H1 (cell line): ENCODE measurements around the gene GYPA. TPM values are rescaled to one million over a fixed set of nuclear protein-coding genes. Genes with fewer than 3 reads are reported as not detected.
"Not testable (repeated sequence)": the region's sequence is repeated elsewhere in the genome, so short reads cannot be mapped to it uniquely, and the experiment has no call there.

ENCODE experiments used
- CTCF ChIA-PET: fragments of 300-600 bp; sonication (Branson Sonifier 250); formaldehyde crosslinking; loops from one replicate; lab custom pipeline; 2021; ENCODE audit not compliant: partially characterized antibody; lab: Charles Lee
- POLR2A ChIA-PET: fragments of 300-600 bp; sonication (Branson Sonifier 250); formaldehyde crosslinking; loops from one replicate; lab custom pipeline; 2021; ENCODE audit warnings: inconsistent platforms; ENCODE audit not compliant: partially characterized antibody; lab: Charles Lee
- DNase-seq, 2 experiments: peaks; one replicate each; pipeline versions ENCODE4 v3.0.0 to v3.0.0-alpha.2; 2010 to 2022; ENCODE audit warnings: low spot score in 2 of 2, low read depth in 1 of 2, mixed read lengths in 1 of 2
- FAIRE-seq: peaks from 2 replicates; lab custom pipeline; 2011; peaks lifted over from hg19 to GRCh38; lab: Jason Lieb, UNC
- H2AFZ ChIP-seq: 2 replicates; pipeline ENCODE4 v1.8.1; 2012; ENCODE audit warnings: low read length, inconsistent platforms
- H2AK5ac ChIP-seq: 2 replicates; pipeline ENCODE4 v1.6.1; 2013; ENCODE audit warnings: low read depth, low read length
- H2BK120ac ChIP-seq: replicated peaks from 2 replicates; pipeline ENCODE3; 2013; ENCODE audit warnings: low read depth, low read length, inconsistent platforms
- H2BK12ac ChIP-seq: 2 replicates; pipeline ENCODE4 v1.6.1; 2013; ENCODE audit warnings: low read depth, low read length
- H2BK15ac ChIP-seq: 2 replicates; pipeline ENCODE4 v1.6.1; 2013; ENCODE audit warnings: low read length
- H2BK20ac ChIP-seq: 2 replicates; pipeline ENCODE4 v1.6.1; 2013; ENCODE audit warnings: low read length
- H2BK5ac ChIP-seq: 2 replicates; pipeline ENCODE4 v1.6.1; 2013; ENCODE audit warnings: low read depth, low read length
- H3K14ac ChIP-seq: 2 replicates; pipeline ENCODE4 v1.6.1; 2013; ENCODE audit warnings: inconsistent platforms; ENCODE audit not compliant: insufficient read length
- H3K18ac ChIP-seq: 2 replicates; pipeline ENCODE4 v1.6.1; 2013; ENCODE audit warnings: low read length; ENCODE audit errors: extremely low read depth
- H3K23ac ChIP-seq: 2 replicates; pipeline ENCODE4 v1.6.1; 2013; ENCODE audit warnings: inconsistent platforms; ENCODE audit not compliant: insufficient read length
- H3K23me2 ChIP-seq: 2 replicates; pipeline ENCODE4 v1.6.1; 2013; ENCODE audit warnings: low read depth, low read length
- H3K27ac ChIP-seq: 2 replicates; pipeline ENCODE4 v1.6.1; 2011; ENCODE audit warnings: low read depth, low read length, inconsistent platforms
- H3K27me3 ChIP-seq, 4 experiments: replicated peaks in 1 of 4; 1 replicate in 1 of 4; 2 replicates in 3 of 4; pipeline versions ENCODE4 v1.6.1 to v1.8.1; 2011 to 2013; ENCODE audit warnings: low read length in 3 of 4, mild to moderate bottlenecking in 3 of 4, inconsistent platforms in 2 of 4, mixed read lengths in 2 of 4, moderate library complexity in 1 of 4; ENCODE audit not compliant: control insufficient read depth in 3 of 4, insufficient read depth in 3 of 4; ENCODE audit errors: extremely low read depth in 1 of 4
- H3K36me3 ChIP-seq, 4 experiments: 2 replicates each; pipeline versions ENCODE4 v1.6.1 to v1.8.1; 2011 to 2013; ENCODE audit warnings: mild to moderate bottlenecking in 4 of 4, low read length in 3 of 4, moderate library complexity in 2 of 4, control low read depth in 1 of 4, inconsistent platforms in 1 of 4; ENCODE audit not compliant: insufficient read depth in 4 of 4, control insufficient read depth in 2 of 4
- H3K4ac ChIP-seq: replicated peaks from 2 replicates; pipeline ENCODE3; 2013; ENCODE audit warnings: low read length, low read depth, mixed read lengths, inconsistent platforms; ENCODE audit not compliant: insufficient read length
- H3K4me1 ChIP-seq, 4 experiments: replicated peaks in 1 of 4; 1 replicate in 1 of 4; 2 replicates in 3 of 4; pipeline versions ENCODE4 v1.6.1 to v1.8.1; 2011 to 2013; ENCODE audit warnings: low read length in 3 of 4, inconsistent platforms in 2 of 4, mixed read lengths in 1 of 4; ENCODE audit not compliant: insufficient read depth in 4 of 4, control insufficient read depth in 3 of 4
- H3K4me2 ChIP-seq, 2 experiments: 2 replicates each; pipeline versions ENCODE4 v1.6.1 to v1.8.1; 2011 to 2013; ENCODE audit warnings: low read depth in 2 of 2, low read length in 2 of 2, control low read depth in 1 of 2, inconsistent platforms in 1 of 2, mild to moderate bottlenecking in 1 of 2; ENCODE audit not compliant: insufficient read depth in 1 of 2
- H3K4me3 ChIP-seq, 4 experiments: fragments of 200-600, 300-600 bp in 1 of 4; sonication (generic), shearing (Covaris generic), sonication (Bioruptor Twin) in 1 of 4; 2 replicates each; pipeline versions ENCODE4 v1.5.1 to v1.8.1; 2011 to 2016; ENCODE audit warnings: low read length in 4 of 4, low read depth in 3 of 4, control low read depth in 2 of 4, inconsistent platforms in 2 of 4, mild to moderate bottlenecking in 2 of 4, mixed read lengths in 1 of 4, moderate library complexity in 1 of 4; ENCODE audit not compliant: insufficient read depth in 2 of 4; ENCODE audit errors: extremely low read depth in 1 of 4
- H3K56ac ChIP-seq: replicated peaks from 2 replicates; pipeline ENCODE3; 2013; ENCODE audit warnings: low read depth, mild to moderate bottlenecking, mixed read lengths, low read length, inconsistent platforms; ENCODE audit not compliant: insufficient read length
- H3K79me1 ChIP-seq: 2 replicates; pipeline ENCODE4 v1.6.1; 2013; ENCODE audit warnings: low read depth, low read length, control low read depth
- H3K79me2 ChIP-seq, 2 experiments: 2 replicates each; pipeline versions ENCODE4 v1.6.1 to v1.8.1; 2012 to 2013; ENCODE audit warnings: low read length in 2 of 2, mild to moderate bottlenecking in 2 of 2, inconsistent platforms in 1 of 2; ENCODE audit not compliant: insufficient read depth in 2 of 2, control insufficient read depth in 1 of 2
- H3K9ac ChIP-seq, 4 experiments: replicated peaks in 1 of 4; 1 replicate in 1 of 4; 2 replicates in 3 of 4; pipeline versions ENCODE4 v1.6.1 to v1.8.1; 2011 to 2013; ENCODE audit warnings: low read depth in 3 of 4, low read length in 3 of 4, control low read depth in 2 of 4, mild to moderate bottlenecking in 2 of 4, moderate library complexity in 2 of 4, inconsistent platforms in 1 of 4; ENCODE audit errors: extremely low read depth in 1 of 4
- H3K9me3 ChIP-seq, 2 experiments: 2 replicates each; pipeline versions ENCODE4 v1.6.1 to v1.8.1; 2012 to 2013; ENCODE audit warnings: mild to moderate bottlenecking in 2 of 2, moderate library complexity in 2 of 2, control low read depth in 1 of 2, inconsistent platforms in 1 of 2, low read depth in 1 of 2, low read length in 1 of 2, mixed read lengths in 1 of 2; ENCODE audit not compliant: insufficient read depth in 2 of 2
- H4K20me1 ChIP-seq, 2 experiments: replicated peaks in 1 of 2; 2 replicates each; pipeline versions ENCODE3 to v1.8.1; 2011 to 2013; ENCODE audit warnings: inconsistent platforms in 2 of 2, low read length in 2 of 2, mild to moderate bottlenecking in 1 of 2; ENCODE audit not compliant: insufficient read depth in 2 of 2, control insufficient read depth in 1 of 2
- H4K5ac ChIP-seq: 2 replicates; pipeline ENCODE4 v1.6.1; 2013; ENCODE audit warnings: low read length, low read depth, mixed read lengths, inconsistent platforms; ENCODE audit not compliant: insufficient read length
- H4K8ac ChIP-seq: 2 replicates; pipeline ENCODE4 v1.8.0; 2013; ENCODE audit warnings: mild to moderate bottlenecking, moderate library complexity, low read length, inconsistent platforms; ENCODE audit not compliant: insufficient read depth; ENCODE audit errors: extremely low read depth
- H4K91ac ChIP-seq: replicated peaks from 2 replicates; pipeline ENCODE3; 2013; ENCODE audit warnings: low read length, mixed read lengths, inconsistent platforms; ENCODE audit not compliant: insufficient read length
- WGBS, 2 experiments: shearing (Covaris generic) in 1 of 2; methylation state at CpG; one replicate each; pipeline versions ENCODE4 v1.1.6 to v1.1.7; 2013 to 2015; ENCODE audit warnings: low lambda C conversion rate in 2 of 2, mixed read lengths in 2 of 2, inconsistent platforms in 1 of 2, low coverage in 1 of 2, missing lambda C conversion rate in 1 of 2; ENCODE audit not compliant: insufficient replicate concordance in 2 of 2, insufficient coverage in 1 of 2, insufficient read length in 1 of 2; ENCODE audit errors: extremely low coverage in 1 of 2, missing lambda C conversion rate in 1 of 2; 5-methylcytosine and 5-hydroxymethylcytosine counted together
- polyA plus RNA-seq, 7 experiments: library from polyadenylated mRNA; depleted of rRNA in 3 of 7; stranded (reverse) in 5 of 7; unstranded in 2 of 7; fragments of >200 nt in 5 of 7; fragments of 200-250 nt in 2 of 7; gene quantifications; 1 replicate in 5 of 7; 2 replicates in 1 of 7; 4 replicates in 1 of 7; pipeline versions ENCODE4 v1.2.1 to v1.2.3, GENCODE V29; 2011 to 2013; ENCODE audit warnings: missing spikeins in 2 of 7, mixed read lengths in 2 of 7
- total RNA-seq: library from RNA; stranded (reverse); fragmentation: NEBNext Ultra II Directional; extraction: Animal tissue kit (Norgen Biotek cat#: 25700); gene quantifications from 2 replicates; pipeline ENCODE4 v1.2.1, GENCODE V29; 2021

Gene GYPA
- total and polyA plus RNA-seq, 2 of the 8 experiments (the other 6 are each of a cell fraction or from before 2014, with no cell fraction given): not detected

- CTCF ChIA-PET, H3K4ac ChIP-seq, H3K4me2 ChIP-seq, H4K91ac ChIP-seq, H2BK5ac ChIP-seq, H3K14ac ChIP-seq, H3K23me2 ChIP-seq, H2BK12ac ChIP-seq, H3K23ac ChIP-seq, H2BK20ac ChIP-seq, H2AK5ac ChIP-seq, H3K18ac ChIP-seq, H3K79me1 ChIP-seq, FAIRE-seq, H2AFZ ChIP-seq, H3K9ac ChIP-seq, DNase-seq, POLR2A ChIA-PET, H3K9me3 ChIP-seq, H3K27ac ChIP-seq, H2BK15ac ChIP-seq, H4K20me1 ChIP-seq, H3K27me3 ChIP-seq, H2BK120ac ChIP-seq, H3K56ac ChIP-seq, H4K8ac ChIP-seq, H3K36me3 ChIP-seq, H3K79me2 ChIP-seq, H3K4me1 ChIP-seq, H3K4me3 ChIP-seq, H4K5ac ChIP-seq: not testable (repeated sequence)
- 95% methylated on average over 2 of the region's 3 CpGs; no CpG with 5 or more reads in 1 of the 2 experiments for WGBS, 2 experiments
Observed at GRCh38 chr4:144123269-144123668, 17.2 kb downstream of the GYPA start.

GRCh38 chr4:144119752-144120151 is 20.8 kb downstream of the GYPA start:
- POLR2A ChIA-PET: not testable (repeated sequence)

More at GRCh38 chr4:144119752-144120151, 20.8 kb downstream of the GYPA start:
- not testable (repeated sequence) for H4K5ac ChIP-seq, H3K4me2 ChIP-seq, H3K79me2 ChIP-seq, FAIRE-seq, H3K18ac ChIP-seq, H3K23me2 ChIP-seq, H4K91ac ChIP-seq, H3K23ac ChIP-seq, H2AFZ ChIP-seq, H3K9me3 ChIP-seq, H2BK120ac ChIP-seq, H4K20me1 ChIP-seq, H2BK15ac ChIP-seq, H3K4me1 ChIP-seq, H3K14ac ChIP-seq, H2BK12ac ChIP-seq, DNase-seq, H3K56ac ChIP-seq, H3K36me3 ChIP-seq, H4K8ac ChIP-seq, H3K9ac ChIP-seq, H3K4me3 ChIP-seq, H3K27ac ChIP-seq, H3K4ac ChIP-seq, H2BK20ac ChIP-seq, H2AK5ac ChIP-seq, H3K79me1 ChIP-seq, H2BK5ac ChIP-seq, H3K27me3 ChIP-seq
- CTCF ChIA-PET: interaction anchor here (1.2 kb wide), 1 partner anchor 561 kb away, joined by 3 read pairs; no protein-coding TSS in a partner anchor
- 90% methylated on average over 4 of the region's 5 CpGs; no CpG with 5 or more reads in 1 of the 2 experiments for WGBS, 2 experiments
